ENCODE data around the gene TRUB2. TPM values are rescaled to one million over a fixed set of nuclear protein-coding genes. Genes with fewer than 3 reads are reported as not detected.

The TRUB2 gene
- total and polyA plus RNA-seq, 2 of the 13 experiments (the other 11 are each of a cell fraction or from before 2014, with no cell fraction given) = 22.3 to 41.2 TPM

GRCh38 chr9:128322404-128323211, at the start of gene TRUB2, which contains the start of gene COQ4 (continued):
- TF ChIP-seq REST (IDR thresholded peaks at IDR 0.05; ENCODE audit: borderline replicate concordance in 1 of 2, low read depth in 1 of 2, low read length in 2 of 2) = peak in 1 of 2 experiments; percentile 35; a peak in 1 of 4 replicates
- no peak for TF ChIP-seq ZNF383 (CRISPR knock-in tag; IDR thresholded peaks at IDR 0.05; ENCODE audit: borderline replicate concordance)
- peak; percentile 82; the same call in 1 of the 2 replicates for TF ChIP-seq CAMTA2 (CRISPR knock-in tag; IDR thresholded peaks at IDR 0.05; ENCODE audit: borderline replicate concordance)
- TF ChIP-seq JUN (CRISPR knock-in tag; IDR thresholded peaks at IDR 0.05) = peak; percentile 50; the same call in 1 of the 2 replicates
- no peak for TF ChIP-seq ATF3 (CRISPR knock-in tag; IDR thresholded peaks at IDR 0.05)
- no peak for TF ChIP-seq ZNF207 (IDR thresholded peaks at IDR 0.05; ENCODE audit: borderline replicate concordance)
- no peak for TF ChIP-seq ZNF510 (CRISPR knock-in tag; IDR thresholded peaks at IDR 0.05; ENCODE audit: low read depth)
- no peak for TF ChIP-seq ZNF337 (CRISPR knock-in tag; IDR thresholded peaks at IDR 0.05; ENCODE audit: borderline replicate concordance, low read depth)
- TF ChIP-seq HIC2 (CRISPR knock-in tag; IDR thresholded peaks at IDR 0.05; ENCODE audit: low read depth) = 0 out of 2 replicates have a peak, but pooled peaks have one; percentile 52
- no peak for TF ChIP-seq ZBTB39 (CRISPR knock-in tag; IDR thresholded peaks at IDR 0.05)
- TF ChIP-seq ZNF891 (CRISPR knock-in tag; IDR thresholded peaks at IDR 0.05) = peak; percentile 94
- peak; percentile 79; the same call in 1 of the 2 replicates for TF ChIP-seq ZNF543 (CRISPR knock-in tag; IDR thresholded peaks at IDR 0.05)
- TF ChIP-seq MEF2D (CRISPR knock-in tag; IDR thresholded peaks at IDR 0.05) = peak; percentile 78; the same call in 1 of the 2 replicates
- peak; percentile 65; the same call in 1 of the 2 replicates for TF ChIP-seq TFDP2 (CRISPR knock-in tag; IDR thresholded peaks at IDR 0.05)
- TF ChIP-seq CREB3 (CRISPR knock-in tag; IDR thresholded peaks at IDR 0.05) = peak; percentile 92
- TF ChIP-seq CREBL2 (CRISPR knock-in tag; IDR thresholded peaks at IDR 0.05; ENCODE audit: borderline replicate concordance) = peak; percentile 84; the same call in 1 of the 2 replicates
